K562 (cell line): ENCODE data around the gene MRPL37. TPM values are rescaled to one million over a fixed set of nuclear protein-coding genes. Genes with fewer than 3 reads are reported as not detected.

ENCODE experiments used
- ATF1 ChIP-seq, 2 experiments: fragments of 450-650 bp in 1 of 2; IDR thresholded peaks; 2 replicates each; pipeline ENCODE4 v1.6.1; 2016; ENCODE audit warnings: missing compliant biosample characterization in 1 of 2, missing genetic modification characterization in 1 of 2
- C11orf30 ChIP-seq: fragments of 450-650 bp; IDR thresholded peaks from 2 replicates; pipeline ENCODE4 v1.6.1; 2016; ENCODE audit warnings: low read depth, mild to moderate bottlenecking
- ESRRA ChIP-seq: fragments of 450-650 bp; IDR thresholded peaks from 2 replicates; pipeline ENCODE4 v1.6.1; 2014; ENCODE audit warnings: low read depth, mild to moderate bottlenecking, moderate library complexity, borderline replicate concordance
- RBBP5 ChIP-seq: fragments of 200-600 bp; sonication (generic); IDR thresholded peaks from 2 replicates; pipeline ENCODE4 v1.6.1; 2012; ENCODE audit warnings: borderline replicate concordance, mild to moderate bottlenecking, low read length, control low read depth, inconsistent platforms; ENCODE audit not compliant: insufficient read depth, poor library complexity, severe bottlenecking
- RFX1 ChIP-seq: fragments of 450-650 bp; IDR thresholded peaks from 2 replicates; pipeline ENCODE4 v1.6.1; 2016; ENCODE audit warnings: mild to moderate bottlenecking, moderate library complexity
- SMARCC2 ChIP-seq: fragments of 450-650 bp; IDR thresholded peaks from 2 replicates; pipeline ENCODE4 v1.6.1; 2017; ENCODE audit warnings: antibody characterized with exemption, moderate library complexity, mild to moderate bottlenecking, low read depth
- STAT5A ChIP-seq: IDR thresholded peaks from 2 replicates; pipeline ENCODE4 v1.6.1; 2012; ENCODE audit warnings: low read length, inconsistent platforms, borderline replicate concordance
- TEAD4 ChIP-seq, 2 experiments: sonication (generic) in 1 of 2; formaldehyde crosslinking in 1 of 2; IDR thresholded peaks; 2 replicates each; pipeline versions ENCODE4 v1.6.1 to v1.8.0; 2012 to 2022; ENCODE audit warnings: borderline replicate concordance in 1 of 2, inconsistent platforms in 1 of 2, low read length in 1 of 2, mild to moderate bottlenecking in 1 of 2, missing genetic modification reagents in 1 of 2
- ZFP30 ChIP-seq: fragments of 250-450 bp; sonication (Bioruptor Pico); IDR thresholded peaks from 2 replicates; pipeline ENCODE4 v1.8.0; 2022; ENCODE audit warnings: moderate library complexity, mild to moderate bottlenecking, inconsistent platforms, borderline replicate concordance
- ZNF408 ChIP-seq: fragments of 250-450 bp; sonication (Bioruptor Pico); IDR thresholded peaks from 2 replicates; pipeline ENCODE4 v1.4.0; 2020; ENCODE audit warnings: low read depth, mild to moderate bottlenecking, moderate library complexity
- ZNF561 ChIP-seq: fragments of 450-650 bp; formaldehyde crosslinking; conservative IDR thresholded peaks from 2 replicates; pipeline ENCODE4 v1.4.0; 2020; ENCODE audit warnings: mild to moderate bottlenecking, moderate library complexity
- polyA plus RNA-seq, 8 experiments: library from polyadenylated mRNA; depleted of rRNA in 4 of 8; stranded (reverse) in 5 of 8; unstranded in 3 of 8; fragments of >200 nt; fragmentation: Nextera tagmentation in 2 of 8; fragmentation: Illumina TruSeq in 1 of 8; extraction: Ambion mirVana in 2 of 8; extraction: Trizol in 1 of 8; gene quantifications; 2 replicates each; pipeline versions ENCODE4 v1.2.1 to v1.2.3, GENCODE V29; 2011 to 2014; ENCODE audit warnings: inconsistent platforms in 1 of 8, missing spikeins in 1 of 8
- total RNA-seq, 7 experiments: library from RNA; depleted of rRNA in 6 of 7; stranded (reverse); fragments of >200 nt in 6 of 7; fragmentation: Illumina TruSeq in 2 of 7; extraction: Trizol in 2 of 7; gene quantifications; 2 replicates each; pipeline versions ENCODE4 v1.2.1 to v1.2.3, GENCODE V29; 2011 to 2021; ENCODE audit warnings: low replicate concordance in 1 of 7
- TF ChIP-seq, protein P1 (sequence below), 2 experiments: fragments of 450-650 bp; IDR thresholded peaks; 2 replicates each; pipeline ENCODE4 v1.6.1; 2016
- TF ChIP-seq, protein P2 (sequence below): fragments of 450-650 bp; IDR thresholded peaks from 2 replicates; pipeline ENCODE4 v1.6.1; 2017; ENCODE audit warnings: antibody characterized with exemption, mild to moderate bottlenecking
- TF ChIP-seq, protein P3 (sequence below): fragments of 250-450 bp; sonication (Bioruptor Pico); IDR thresholded peaks from 2 replicates; pipeline ENCODE4 v1.6.1; 2021; ENCODE audit warnings: mild to moderate bottlenecking
- TF ChIP-seq, protein P4 (sequence below): fragments of 200-800 bp; sonication (Bioruptor generic); IDR thresholded peaks from 2 replicates; pipeline ENCODE4 v1.6.1; 2017; ENCODE audit warnings: missing genetic modification characterization, missing compliant biosample characterization
- TF ChIP-seq, protein P5 (sequence below): sonication (generic); formaldehyde crosslinking; IDR thresholded peaks from 2 replicates; pipeline ENCODE4 v1.8.0; 2022; ENCODE audit warnings: mild to moderate bottlenecking, low read depth, missing genetic modification reagents

Gene MRPL37
- total and polyA plus RNA-seq, 9 of the 15 experiments (the other 6 are each of a cell fraction or from before 2014, with no cell fraction given), result 52.2 to 303 (median 180) TPM

DNA sequence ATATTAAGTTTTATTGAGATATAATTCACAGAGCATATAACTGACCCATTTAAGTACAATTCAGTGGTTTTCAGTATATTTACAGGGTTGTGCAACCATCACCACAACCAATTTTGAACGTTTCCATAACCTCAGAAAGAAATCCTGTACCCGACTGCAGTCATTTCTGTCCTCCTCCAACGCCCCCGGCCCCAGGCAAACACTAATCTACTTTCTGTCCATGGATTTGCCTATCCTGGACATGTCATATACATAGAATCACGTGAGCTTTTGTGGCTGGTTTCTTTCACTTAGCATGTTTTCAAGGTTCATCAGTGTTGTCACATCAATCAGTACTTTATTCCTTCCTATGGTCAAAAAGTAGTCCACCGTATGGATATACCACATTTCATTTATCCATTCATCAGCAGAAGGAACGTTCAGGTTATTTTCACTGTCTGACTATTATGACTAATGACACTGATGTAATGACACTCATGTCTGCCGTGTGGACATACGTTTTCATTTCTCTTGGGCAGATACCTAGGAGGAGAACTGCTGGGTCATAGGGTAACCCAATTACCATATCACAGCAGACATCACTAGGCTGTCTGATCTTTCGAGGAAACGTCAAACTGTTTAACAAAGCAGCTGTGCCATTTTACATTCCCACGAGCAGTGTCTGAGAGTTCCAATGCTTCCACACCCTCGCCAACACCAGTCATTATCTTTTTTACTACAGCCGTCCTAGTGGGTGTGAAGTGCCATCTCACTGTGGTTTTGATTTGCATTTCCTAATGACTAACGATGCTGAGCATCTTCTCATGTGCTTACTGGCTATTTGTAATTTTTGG, 30.8 kb downstream of the MRPL37 start (continued):
- TF ChIP-seq, protein P1, sequence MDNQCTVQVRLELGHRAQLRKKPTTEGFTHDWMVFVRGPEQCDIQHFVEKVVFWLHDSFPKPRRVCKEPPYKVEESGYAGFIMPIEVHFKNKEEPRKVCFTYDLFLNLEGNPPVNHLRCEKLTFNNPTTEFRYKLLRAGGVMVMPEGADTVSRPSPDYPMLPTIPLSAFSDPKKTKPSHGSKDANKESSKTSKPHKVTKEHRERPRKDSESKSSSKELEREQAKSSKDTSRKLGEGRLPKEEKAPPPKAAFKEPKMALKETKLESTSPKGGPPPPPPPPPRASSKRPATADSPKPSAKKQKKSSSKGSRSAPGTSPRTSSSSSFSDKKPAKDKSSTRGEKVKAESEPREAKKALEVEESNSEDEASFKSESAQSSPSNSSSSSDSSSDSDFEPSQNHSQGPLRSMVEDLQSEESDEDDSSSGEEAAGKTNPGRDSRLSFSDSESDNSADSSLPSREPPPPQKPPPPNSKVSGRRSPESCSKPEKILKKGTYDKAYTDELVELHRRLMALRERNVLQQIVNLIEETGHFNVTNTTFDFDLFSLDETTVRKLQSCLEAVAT (IDR thresholded peaks at IDR 0.05), result 0 out of 4 replicates have a peak, but pooled peaks of 1 of the 2 experiments have one; percentile 33
- TF ChIP-seq C11orf30 (peak; percentile 51; the same call in 1 of the 2 replicates), ZNF408 (CRISPR knock-in tag) (no peak), ESRRA (no peak), ZFP30 (CRISPR knock-in tag) (no peak), ATF1 (CRISPR knock-in tag; IDR thresholded peaks at IDR 0.05) (no peak), ATF1 (tag; IDR thresholded peaks at IDR 0.05) (peak; percentile 38), TEAD4 (IDR thresholded peaks at IDR 0.05; ENCODE audit: low read length) (peak; percentile 56; the same call in 1 of the 2 replicates), TEAD4 (CRISPR knock-in tag; IDR thresholded peaks at IDR 0.05; ENCODE audit: borderline replicate concordance) (no peak), ZNF561 (CRISPR knock-in tag) (no peak), STAT5A (no peak), RBBP5 (no peak), RFX1 (no peak), SMARCC2 (no peak)
- TF ChIP-seq, protein P2, sequence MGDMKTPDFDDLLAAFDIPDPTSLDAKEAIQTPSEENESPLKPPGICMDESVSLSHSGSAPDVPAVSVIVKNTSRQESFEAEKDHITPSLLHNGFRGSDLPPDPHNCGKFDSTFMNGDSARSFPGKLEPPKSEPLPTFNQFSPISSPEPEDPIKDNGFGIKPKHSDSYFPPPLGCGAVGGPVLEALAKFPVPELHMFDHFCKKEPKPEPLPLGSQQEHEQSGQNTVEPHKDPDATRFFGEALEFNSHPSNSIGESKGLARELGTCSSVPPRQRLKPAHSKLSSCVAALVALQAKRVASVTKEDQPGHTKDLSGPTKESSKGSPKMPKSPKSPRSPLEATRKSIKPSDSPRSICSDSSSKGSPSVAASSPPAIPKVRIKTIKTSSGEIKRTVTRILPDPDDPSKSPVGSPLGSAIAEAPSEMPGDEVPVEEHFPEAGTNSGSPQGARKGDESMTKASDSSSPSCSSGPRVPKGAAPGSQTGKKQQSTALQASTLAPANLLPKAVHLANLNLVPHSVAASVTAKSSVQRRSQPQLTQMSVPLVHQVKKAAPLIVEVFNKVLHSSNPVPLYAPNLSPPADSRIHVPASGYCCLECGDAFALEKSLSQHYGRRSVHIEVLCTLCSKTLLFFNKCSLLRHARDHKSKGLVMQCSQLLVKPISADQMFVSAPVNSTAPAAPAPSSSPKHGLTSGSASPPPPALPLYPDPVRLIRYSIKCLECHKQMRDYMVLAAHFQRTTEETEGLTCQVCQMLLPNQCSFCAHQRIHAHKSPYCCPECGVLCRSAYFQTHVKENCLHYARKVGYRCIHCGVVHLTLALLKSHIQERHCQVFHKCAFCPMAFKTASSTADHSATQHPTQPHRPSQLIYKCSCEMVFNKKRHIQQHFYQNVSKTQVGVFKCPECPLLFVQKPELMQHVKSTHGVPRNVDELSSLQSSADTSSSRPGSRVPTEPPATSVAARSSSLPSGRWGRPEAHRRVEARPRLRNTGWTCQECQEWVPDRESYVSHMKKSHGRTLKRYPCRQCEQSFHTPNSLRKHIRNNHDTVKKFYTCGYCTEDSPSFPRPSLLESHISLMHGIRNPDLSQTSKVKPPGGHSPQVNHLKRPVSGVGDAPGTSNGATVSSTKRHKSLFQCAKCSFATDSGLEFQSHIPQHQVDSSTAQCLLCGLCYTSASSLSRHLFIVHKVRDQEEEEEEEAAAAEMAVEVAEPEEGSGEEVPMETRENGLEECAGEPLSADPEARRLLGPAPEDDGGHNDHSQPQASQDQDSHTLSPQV, result no peak
- TF ChIP-seq, protein P3, sequence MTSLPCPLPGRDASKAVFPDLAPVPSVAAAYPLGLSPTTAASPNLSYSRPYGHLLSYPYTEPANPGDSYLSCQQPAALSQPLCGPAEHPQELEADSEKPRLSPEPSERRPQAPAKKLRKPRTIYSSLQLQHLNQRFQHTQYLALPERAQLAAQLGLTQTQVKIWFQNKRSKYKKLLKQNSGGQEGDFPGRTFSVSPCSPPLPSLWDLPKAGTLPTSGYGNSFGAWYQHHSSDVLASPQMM, result no peak
- TF ChIP-seq, protein P4, sequence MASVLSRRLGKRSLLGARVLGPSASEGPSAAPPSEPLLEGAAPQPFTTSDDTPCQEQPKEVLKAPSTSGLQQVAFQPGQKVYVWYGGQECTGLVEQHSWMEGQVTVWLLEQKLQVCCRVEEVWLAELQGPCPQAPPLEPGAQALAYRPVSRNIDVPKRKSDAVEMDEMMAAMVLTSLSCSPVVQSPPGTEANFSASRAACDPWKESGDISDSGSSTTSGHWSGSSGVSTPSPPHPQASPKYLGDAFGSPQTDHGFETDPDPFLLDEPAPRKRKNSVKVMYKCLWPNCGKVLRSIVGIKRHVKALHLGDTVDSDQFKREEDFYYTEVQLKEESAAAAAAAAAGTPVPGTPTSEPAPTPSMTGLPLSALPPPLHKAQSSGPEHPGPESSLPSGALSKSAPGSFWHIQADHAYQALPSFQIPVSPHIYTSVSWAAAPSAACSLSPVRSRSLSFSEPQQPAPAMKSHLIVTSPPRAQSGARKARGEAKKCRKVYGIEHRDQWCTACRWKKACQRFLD, result 0 out of 2 replicates have a peak, but pooled peaks have one; percentile 36
- TF ChIP-seq, protein P5, sequence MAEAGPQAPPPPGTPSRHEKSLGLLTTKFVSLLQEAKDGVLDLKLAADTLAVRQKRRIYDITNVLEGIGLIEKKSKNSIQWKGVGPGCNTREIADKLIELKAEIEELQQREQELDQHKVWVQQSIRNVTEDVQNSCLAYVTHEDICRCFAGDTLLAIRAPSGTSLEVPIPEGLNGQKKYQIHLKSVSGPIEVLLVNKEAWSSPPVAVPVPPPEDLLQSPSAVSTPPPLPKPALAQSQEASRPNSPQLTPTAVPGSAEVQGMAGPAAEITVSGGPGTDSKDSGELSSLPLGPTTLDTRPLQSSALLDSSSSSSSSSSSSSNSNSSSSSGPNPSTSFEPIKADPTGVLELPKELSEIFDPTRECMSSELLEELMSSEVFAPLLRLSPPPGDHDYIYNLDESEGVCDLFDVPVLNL (CRISPR knock-in tag), result no peak
